HL-60 (cell line): ENCODE measurements around the gene PTEN.
"Not testable (repeated sequence)": the region's sequence is repeated elsewhere in the genome, so short reads cannot be mapped to it uniquely, and the experiment has no call there.

Source experiments
- CTCF ChIP-seq: IDR thresholded peaks from one replicate; pipeline ENCODE4 v1.5.1; 2011; ENCODE audit warnings: low read length, control low read depth, inconsistent platforms; ENCODE audit not compliant: insufficient read depth
- GABPA ChIP-seq: IDR thresholded peaks from 2 replicates; pipeline ENCODE4 v1.6.1; 2012; ENCODE audit warnings: low read depth
- POLR2AphosphoS5 ChIP-seq: IDR thresholded peaks from 2 replicates; pipeline ENCODE4 v1.6.1; 2012; ENCODE audit warnings: low read depth
- SPI1 ChIP-seq: IDR thresholded peaks from 2 replicates; pipeline ENCODE4 v1.6.1; 2012; ENCODE audit warnings: low read depth, mild to moderate bottlenecking, borderline replicate concordance

DNA sequence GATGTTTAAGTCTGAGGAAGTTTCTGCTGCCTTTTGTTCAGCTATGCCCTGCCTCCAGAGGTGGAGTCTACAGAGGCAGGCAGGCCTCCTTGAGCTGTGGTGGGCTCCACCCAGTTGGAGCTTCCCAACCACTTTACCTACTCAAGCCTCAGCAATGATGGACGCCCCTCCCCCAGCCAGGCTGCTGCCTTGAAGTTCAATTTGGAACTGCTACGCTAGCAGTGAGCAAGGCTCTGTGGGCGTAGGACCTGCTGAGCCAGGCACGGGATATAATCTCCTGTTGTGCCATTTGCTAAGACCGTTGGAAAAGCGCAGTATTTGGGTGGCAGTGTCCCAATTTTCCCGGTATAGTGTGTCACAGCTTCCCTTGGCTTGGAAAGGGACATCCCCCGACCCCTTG, 40.0 kb downstream of the PTEN start:
- TF ChIP-seq CTCF, POLR2AphosphoS5, GABPA, SPI1: not testable (repeated sequence)
